NCI-H1105 treated with DMSO at 0.1 percent for 48 hours (cell line): ENCODE measurements around the gene GCNT3.
"Not testable (repeated sequence)": the region's sequence is repeated elsewhere in the genome, so short reads cannot be mapped to it uniquely, and the experiment has no call there.

Experiments
- DNase-seq: peaks from one replicate; lab custom pipeline; 2025; lab: John Stamatoyannopoulos, UW

GCNT3 gene

DNA sequence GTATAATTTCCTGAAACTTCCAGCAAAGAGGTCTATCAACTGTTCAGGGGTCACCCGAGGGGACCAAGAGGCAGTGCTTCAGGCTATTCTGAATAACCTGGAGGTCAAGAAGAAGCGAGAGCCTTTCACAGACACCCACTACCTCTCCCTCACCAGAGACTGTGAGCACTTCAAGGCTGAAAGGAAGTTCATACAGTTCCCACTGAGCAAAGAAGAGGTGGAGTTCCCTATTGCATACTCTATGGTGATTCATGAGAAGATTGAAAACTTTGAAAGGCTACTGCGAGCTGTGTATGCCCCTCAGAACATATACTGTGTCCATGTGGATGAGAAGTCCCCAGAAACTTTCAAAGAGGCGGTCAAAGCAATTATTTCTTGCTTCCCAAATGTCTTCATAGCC is 6.8 kb downstream of the GCNT3 start:
- DNase-seq: no peak

DNA sequence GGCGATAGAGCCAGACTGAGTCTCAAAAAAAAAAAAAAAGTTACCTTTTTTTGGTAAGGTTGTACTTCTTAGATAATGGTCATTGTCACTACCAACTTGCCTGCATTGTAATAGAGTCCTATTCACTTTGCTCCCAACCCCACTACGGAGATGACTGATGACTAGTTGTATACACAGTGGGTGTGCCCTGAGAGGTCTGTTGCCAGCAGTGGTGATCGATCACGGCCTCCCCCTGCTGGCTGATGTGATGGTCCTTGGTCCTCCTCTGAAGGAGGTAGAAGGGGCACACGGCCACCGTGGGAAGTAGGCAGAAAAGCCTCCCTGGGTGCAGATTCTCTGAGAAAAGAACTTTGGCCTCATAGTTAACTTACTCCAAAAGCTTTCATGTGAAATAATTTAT is 10.7 kb downstream of the GCNT3 start:
- no peak for DNase-seq

DNA sequence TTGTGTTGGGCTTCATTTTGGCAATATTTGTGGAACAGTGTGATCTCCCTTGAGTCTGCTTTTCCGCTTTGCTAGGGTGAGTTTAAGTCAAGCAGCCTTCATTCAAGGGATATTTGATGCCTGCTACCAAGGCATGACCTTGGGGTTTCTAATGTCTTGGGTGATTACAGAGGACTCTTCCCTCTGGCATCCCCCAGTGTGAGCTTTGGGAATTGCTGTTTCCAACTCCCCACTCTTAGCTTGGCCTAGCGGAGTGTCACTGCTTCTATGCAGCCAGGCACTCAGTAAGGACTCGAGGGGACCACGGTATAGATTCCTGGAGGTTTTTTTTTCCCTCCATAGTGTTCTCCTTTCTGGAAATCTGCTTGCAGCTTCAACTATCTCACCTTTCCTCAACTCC is 21.1 kb downstream of the GCNT3 start:
- no peak for DNase-seq

DNA sequence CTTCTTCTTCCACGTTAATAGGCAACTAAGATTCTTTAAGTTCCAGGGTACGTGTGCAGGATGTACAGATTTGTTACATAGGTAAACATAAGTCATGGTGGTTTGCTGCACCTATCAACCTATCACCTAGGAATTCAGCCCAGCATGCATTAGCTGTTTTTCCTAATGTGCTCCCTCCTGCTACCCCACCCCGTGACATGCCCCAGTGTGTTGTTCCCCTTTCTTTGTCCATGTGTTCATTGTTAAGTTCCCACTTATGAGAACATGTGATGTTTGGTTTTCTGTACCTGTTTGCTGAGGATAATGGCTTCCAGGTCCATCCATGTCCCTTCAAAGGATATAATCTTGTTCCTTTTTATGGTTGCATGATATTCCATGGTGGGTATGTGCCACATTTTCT is 24.6 kb downstream of the GCNT3 start:
- DNase-seq: no peak

GRCh38 chr15:59637507-59637906 is 25.9 kb downstream of the GCNT3 start:
- not testable (repeated sequence) for DNase-seq

- DNase-seq: no peak
Observed at GRCh38 chr15:59642351-59642750, 30.8 kb downstream of the GCNT3 start.

- no peak for DNase-seq
Observed at GRCh38 chr15:59644756-59645155, 33.2 kb downstream of the GCNT3 start.

DNA sequence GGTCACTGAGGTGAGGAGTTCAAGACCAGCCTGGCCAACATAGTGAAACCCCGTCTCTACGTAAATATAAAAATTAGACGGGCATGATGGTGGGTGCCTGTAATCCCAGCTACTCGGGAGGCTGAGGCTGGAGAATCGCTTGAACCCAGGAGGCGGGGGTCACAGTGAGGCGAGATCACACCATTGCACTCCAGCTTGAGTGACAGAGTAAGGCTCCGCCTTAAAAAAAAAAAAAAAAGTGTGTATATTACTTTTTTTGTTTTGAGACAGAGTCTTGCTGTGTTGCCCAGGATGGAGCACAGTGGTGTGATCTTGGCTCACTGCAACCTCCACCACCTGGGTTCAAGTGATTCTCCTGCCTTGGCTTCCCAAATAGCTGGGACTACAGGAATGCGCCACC is 34.2 kb downstream of the GCNT3 start:
- not testable (repeated sequence) for DNase-seq

GRCh38 chr15:59646277-59646676 is 34.7 kb downstream of the GCNT3 start:
- DNase-seq: no peak

DNA sequence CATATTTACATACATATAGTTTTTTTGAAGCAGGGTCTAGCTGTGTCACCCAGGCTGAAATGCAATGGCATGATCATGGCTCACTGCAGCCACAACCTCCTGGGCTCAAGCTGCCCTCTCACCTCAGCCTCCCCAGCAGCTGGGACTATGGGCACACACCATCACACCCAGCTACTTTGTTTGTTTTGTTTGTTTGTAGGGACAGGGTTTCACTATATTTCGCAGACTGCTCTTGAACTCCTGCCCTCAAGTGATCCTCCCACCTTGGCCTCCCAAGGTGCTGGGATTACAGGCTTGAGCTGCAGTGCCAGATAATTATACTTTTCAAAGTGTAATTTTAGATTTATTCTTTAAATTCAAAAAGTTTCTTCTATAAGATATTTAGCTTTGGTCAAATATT is 35.5 kb downstream of the GCNT3 start:
- DNase-seq: no peak

DNA sequence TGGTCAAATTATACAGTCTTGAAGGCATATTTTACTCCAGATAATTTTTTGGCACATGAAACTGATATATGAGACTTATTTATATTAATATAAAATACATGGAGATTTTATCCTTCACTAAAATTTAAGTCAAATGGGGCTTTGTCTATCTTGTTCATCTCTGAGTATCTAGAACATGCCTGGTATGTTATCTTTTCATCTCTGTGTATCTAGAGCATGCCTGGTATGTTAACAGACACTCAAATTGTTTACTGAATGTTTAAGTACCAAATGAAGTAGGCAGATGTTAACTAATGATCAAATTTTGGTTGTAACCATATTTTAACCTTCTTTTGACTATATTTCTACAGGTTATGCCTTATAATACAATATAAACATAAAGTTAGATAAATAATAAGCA is 38.0 kb downstream of the GCNT3 start:
- peak; percentile 12 for DNase-seq

DNA sequence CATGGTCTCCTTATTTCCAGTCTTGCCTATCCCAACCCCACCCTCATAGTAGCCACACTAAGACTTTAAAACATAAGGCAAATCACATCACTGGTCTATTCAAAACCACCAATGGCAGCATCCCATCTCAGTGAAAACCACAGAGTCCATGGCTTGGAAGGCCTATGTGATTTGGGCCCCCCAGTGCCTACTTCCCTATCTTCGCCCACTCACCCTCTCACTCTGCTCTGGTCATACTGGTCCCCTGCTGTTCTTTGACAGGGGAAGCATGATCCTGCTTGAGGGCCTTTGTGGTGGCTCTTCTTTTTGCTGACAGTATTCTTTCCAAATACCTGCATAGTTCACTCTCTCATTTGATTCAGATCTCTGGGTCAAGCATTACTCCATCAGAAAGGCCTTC is 42.5 kb downstream of the GCNT3 start:
- DNase-seq: no peak

- peak; percentile 94 for DNase-seq
Observed at GRCh38 chr15:59656897-59657634, 45.5 kb downstream of the GCNT3 start, which contains the start of gene GTF2A2. GTF2A2 (minus strand) TSS chr15:59657515; CDS start chr15:59652277, 5,238 bp downstream.

DNA sequence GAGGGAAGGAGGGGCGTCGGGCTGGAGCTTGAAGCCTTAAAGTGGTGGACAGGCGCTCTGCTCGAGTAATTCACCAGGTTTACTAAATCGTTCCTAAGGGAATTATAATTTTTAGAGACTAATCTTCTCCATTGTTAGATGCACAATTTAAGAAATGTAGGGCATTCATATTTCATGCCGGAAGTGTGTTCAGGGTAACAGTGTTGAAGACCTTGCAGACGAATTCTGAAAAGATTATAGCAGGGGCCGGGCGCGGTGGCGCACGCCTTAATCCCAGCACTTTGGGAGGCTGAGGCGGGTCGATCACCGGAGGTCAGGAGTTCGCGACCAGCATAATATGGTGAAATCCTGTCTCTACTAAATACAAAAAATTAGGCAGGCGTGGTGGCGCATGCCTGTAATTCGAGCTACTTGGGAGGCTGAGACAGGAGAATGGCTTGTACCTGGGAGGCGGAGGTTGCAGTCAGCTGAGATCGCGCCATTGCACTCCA is 46.1 kb downstream of the GCNT3 start:
- no peak for DNase-seq

GRCh38 chr15:59659366-59659765 is 47.8 kb downstream of the GCNT3 start:
- DNase-seq: no peak

DNA sequence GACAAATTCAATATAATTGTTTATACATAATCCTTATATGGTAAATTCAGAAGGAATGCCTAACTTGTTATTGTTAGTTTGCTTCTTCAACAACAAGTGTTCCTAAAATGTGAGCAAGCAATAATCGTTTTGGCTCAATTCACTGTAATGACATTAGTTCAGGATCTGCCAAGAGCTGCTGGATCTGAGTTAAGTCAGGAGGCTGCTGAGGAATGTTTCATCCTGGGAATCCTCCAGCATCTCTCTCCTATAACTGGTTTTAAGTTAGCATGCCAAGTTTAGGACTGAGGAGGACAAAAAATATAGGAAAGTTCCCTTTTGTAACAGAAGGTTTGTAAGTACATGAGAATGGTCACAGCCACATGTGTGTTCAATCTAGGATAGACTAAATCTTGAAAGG is 50.7 kb downstream of the GCNT3 start:
- no peak for DNase-seq

DNA sequence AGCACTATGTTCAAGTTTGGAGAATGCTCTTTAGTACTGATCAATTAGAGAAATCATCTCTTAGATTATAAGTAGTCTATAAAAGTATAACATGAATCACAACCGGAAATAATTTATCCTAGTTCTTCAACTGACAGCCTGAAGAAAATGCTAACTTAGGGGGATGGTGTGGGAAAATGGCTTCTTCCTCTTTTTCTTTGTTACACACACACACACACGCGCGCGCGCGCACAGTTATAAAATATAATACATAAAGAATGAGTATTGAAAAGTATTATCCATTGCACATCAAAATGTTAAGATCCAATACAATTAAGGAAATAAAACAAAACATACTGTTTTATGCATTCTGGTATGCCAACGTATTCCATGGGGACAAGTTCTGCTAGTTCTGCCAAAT is 57.0 kb downstream of the GCNT3 start:
- DNase-seq: no peak
